ENCODE measurements around the gene RPL36A.
A peak's percentile ranks its signal among the peaks of the same experiment; 100 is the strongest.

Gene RPL36A

DNA sequence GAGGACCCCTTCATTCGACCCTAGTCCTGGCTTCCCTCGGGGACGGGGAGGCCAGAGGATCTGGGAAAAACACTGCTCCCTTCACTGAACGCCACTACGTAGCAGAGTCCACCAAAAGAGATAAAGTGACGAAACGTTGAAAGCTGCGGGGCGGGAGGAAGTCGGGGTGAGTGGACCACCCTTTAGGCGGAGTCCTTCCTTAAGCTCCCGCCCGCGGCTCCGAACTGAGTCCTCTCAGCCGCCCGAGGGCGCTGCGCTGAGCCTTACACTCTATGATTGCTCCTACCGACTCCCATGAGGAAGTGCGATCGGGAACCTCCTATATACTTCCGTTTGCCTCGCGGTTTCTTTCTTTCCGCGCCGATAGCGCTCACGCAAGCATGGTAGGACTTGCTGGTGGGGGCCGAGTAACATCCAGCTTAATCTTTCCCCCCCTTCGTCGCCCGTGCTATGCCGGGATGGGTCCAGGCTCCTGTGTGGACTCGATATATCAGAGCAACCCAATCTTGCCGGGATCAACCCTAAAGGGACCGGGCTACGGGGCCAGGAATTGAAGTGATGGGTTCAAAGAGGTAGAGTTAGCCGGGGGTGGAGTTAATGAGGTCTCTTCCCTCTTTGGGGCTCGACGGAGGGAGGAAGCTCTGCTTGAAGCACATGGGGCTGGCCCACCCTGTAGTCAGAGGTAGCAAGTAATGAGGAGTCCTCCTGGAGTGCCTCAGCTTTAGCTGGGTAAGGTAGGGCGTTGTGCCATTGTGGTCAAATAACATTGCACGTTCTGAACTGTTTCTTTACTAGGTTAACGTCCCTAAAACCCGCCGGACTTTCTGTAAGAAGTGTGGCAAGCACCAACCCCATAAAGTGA is at the start of gene RPL36A:
Gene RPL36A (plus strand): TSS at position 348 of the 862 bp plus-strand sequence. CDS start 33 bp downstream, at position 381.
- H3K4me3 ChIP-seq (ENCODE audit: low read depth, low read length), result peak within 1 kb of the TSS; percentile 75
- peak; percentile 72 for DNase-seq (ENCODE audit: low read depth)
- TF ChIP-seq, protein P1, sequence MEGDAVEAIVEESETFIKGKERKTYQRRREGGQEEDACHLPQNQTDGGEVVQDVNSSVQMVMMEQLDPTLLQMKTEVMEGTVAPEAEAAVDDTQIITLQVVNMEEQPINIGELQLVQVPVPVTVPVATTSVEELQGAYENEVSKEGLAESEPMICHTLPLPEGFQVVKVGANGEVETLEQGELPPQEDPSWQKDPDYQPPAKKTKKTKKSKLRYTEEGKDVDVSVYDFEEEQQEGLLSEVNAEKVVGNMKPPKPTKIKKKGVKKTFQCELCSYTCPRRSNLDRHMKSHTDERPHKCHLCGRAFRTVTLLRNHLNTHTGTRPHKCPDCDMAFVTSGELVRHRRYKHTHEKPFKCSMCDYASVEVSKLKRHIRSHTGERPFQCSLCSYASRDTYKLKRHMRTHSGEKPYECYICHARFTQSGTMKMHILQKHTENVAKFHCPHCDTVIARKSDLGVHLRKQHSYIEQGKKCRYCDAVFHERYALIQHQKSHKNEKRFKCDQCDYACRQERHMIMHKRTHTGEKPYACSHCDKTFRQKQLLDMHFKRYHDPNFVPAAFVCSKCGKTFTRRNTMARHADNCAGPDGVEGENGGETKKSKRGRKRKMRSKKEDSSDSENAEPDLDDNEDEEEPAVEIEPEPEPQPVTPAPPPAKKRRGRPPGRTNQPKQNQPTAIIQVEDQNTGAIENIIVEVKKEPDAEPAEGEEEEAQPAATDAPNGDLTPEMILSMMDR (IDR thresholded peaks at IDR 0.05; ENCODE audit: control insufficient read depth, extremely low read depth, insufficient read depth), result peak; percentile 56

DNA sequence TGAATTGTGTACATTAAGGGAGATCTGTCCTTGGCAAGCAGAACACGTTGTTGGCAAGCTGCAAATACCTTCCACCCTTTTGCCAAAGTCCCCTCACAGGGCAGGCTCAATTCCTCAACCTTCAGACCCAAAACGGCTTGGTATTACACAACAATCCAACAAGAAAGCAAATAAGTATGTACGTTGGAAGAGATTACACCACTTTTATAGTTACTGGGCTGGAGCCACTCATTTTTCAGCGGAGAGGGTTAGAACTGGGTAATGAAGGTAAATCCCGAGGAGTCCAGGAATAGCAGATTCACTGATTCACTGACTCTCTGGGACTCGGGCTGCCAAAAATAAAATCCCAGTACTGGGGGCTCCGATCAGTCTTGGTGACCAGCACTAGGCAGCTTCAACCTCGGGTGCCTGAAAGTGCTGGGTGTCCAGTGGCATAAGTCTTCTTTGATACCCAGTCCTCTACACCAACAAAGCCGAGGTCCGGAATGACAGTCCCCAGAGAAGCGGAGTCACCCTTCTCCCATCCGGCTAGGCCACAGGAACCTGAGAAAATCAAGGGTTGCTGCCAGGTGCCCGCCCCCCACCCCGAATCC is 42.9 kb upstream of the RPL36A start:
- peak overlapping the region; percentile 82 for H3K4me3 ChIP-seq (ENCODE audit: low read depth, low read length)
- TF ChIP-seq, protein P1 (IDR thresholded peaks at IDR 0.05; ENCODE audit: control insufficient read depth, extremely low read depth, insufficient read depth), result no peak
- DNase-seq (ENCODE audit: low read depth), result no peak

- TF ChIP-seq, protein P1 (IDR thresholded peaks at IDR 0.05; ENCODE audit: control insufficient read depth, extremely low read depth, insufficient read depth), result no peak
- H3K4me3 ChIP-seq (ENCODE audit: low read depth, low read length), result peak within 1 kb of the TSS; percentile 82
- peak; percentile 46 for DNase-seq (ENCODE audit: low read depth)
Measured at GRCh38 chrX:101348452-101349192, 42.2 kb upstream of the RPL36A start, which contains the start of gene TIMM8A. Gene TIMM8A (minus strand): TSS chrX:101348742. CDS start chrX:101348664, 78 bp downstream.

- peak overlapping the region; percentile 82 for H3K4me3 ChIP-seq (ENCODE audit: low read depth, low read length)
- no peak for DNase-seq (ENCODE audit: low read depth)
- TF ChIP-seq, protein P1 (IDR thresholded peaks at IDR 0.05; ENCODE audit: control insufficient read depth, extremely low read depth, insufficient read depth), result no peak
Measured at GRCh38 chrX:101349193-101349562, 41.6 kb upstream of the RPL36A start.

GRCh38 chrX:101357166-101357795 is 33.5 kb upstream of the RPL36A start:
- H3K4me3 ChIP-seq (ENCODE audit: low read depth, low read length), result no peak overlapping the region
- no peak for DNase-seq (ENCODE audit: low read depth)
- TF ChIP-seq, protein P1 (IDR thresholded peaks at IDR 0.05; ENCODE audit: control insufficient read depth, extremely low read depth, insufficient read depth), result no peak

DNA sequence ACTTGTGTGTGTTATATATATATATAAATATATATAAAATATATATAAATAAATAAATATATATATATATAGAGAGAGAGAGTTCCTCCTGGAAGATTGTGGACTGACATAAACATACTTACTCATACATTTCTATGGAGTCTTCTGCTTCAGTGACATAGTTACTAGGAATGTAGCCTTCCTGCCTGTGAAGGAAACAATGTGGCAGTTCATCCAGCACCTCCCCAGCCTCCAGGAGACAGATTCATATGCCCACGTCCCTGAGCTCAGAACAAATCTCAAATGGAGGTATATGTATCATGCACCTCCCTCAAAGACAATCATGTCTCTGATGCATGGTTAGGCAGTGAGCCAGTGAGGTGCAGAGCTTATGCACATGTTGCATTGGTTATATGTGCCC is 30.8 kb upstream of the RPL36A start:
- TF ChIP-seq, protein P1 (IDR thresholded peaks at IDR 0.05; ENCODE audit: control insufficient read depth, extremely low read depth, insufficient read depth), result no peak
- H3K4me3 ChIP-seq (ENCODE audit: low read depth, low read length), result no peak overlapping the region
- no peak for DNase-seq (ENCODE audit: low read depth)
